ENCODE results near the gene CD47. TPM values are rescaled to one million over a fixed set of nuclear protein-coding genes. Genes with fewer than 3 reads are reported as not detected.

Gene CD47
- total RNA-seq = 259 and 260 TPM in 2 replicates
- total RNA-seq (2013) = 226 TPM
- polyA plus RNA-seq = 86.4 and 157 TPM in 2 replicates
- polyA minus RNA-seq = 60.1 and 69.2 TPM in 2 replicates

DNA sequence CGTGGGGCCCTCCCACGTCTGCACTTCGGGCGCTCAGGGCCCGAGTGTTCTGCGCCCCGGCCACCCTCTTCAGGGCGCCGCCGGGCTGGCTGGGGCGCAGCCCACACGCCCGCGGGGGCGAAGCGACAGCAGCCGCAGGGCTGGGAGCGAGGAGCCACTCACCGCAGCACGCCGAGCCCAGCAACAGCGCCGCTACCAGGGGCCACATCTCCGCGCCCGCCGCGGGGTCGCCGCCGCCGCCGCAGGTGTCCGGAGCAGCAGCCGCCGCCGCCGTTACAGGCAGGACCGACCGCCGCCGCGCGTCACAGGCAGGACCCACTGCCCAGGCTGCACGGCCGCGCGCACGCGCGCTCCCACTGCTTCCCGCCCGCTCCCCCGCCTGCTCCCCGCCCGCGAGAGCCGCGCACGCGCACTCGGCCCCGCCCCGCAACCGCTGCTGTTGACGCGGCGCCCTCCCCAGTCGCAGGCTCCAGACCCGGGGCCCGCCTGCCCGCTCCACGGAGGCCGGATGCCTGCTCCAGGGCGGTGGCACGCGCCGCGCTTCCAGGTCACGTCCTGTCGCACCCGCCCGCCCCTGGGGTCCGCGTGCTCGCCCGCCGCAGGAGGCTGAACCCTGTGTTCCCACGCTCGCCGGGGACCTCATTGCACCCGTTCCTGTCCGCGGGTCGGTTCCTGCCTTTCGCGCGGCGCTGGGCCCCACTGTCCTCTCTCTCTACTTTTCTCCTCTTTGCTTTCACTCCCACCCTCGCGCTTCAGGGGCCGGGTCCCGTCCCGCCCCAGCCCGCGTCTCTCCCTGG is at the start of gene CD47:
Gene CD47 (minus strand): TSS at position 331 of the 797 bp plus-strand sequence. CDS start 123 bp downstream, at position 208.
- peak; percentile 76 for ATAC-seq (ENCODE audit: low read depth)
- under 1% methylated on average over 106 of the region's 106 CpGs for WGBS (ENCODE audit: insufficient coverage)
- Histone ChIP-seq H3K9ac (ENCODE audit: low read length) (peak within 1 kb of the TSS; percentile 97), H2AFZ (ENCODE audit: insufficient read depth, low read depth, low read length, poor library complexity, severe bottlenecking) (peak within 1 kb of the TSS; percentile 81), H3K4me2 (replicated peaks; ENCODE audit: low read depth, low read length, poor library complexity, severe bottlenecking) (peak within 1 kb of the TSS; percentile 90), H3K79me2 (ENCODE audit: control insufficient read depth, insufficient read depth, low read length) (peaks cover 56% of the 10 kb centered on the region), H3K4me3 (ENCODE audit: control extremely low read depth in 1 of 5, extremely low read depth in 1 of 5, insufficient read depth in 1 of 5, low read depth in 2 of 5, low read length in 4 of 5) (peak within 1 kb of the TSS; percentile 76 to 98 (median 96)), H4K20me1 (ENCODE audit: control insufficient read depth, insufficient read depth, low read length, poor library complexity, severe bottlenecking) (peaks cover 3% of the 10 kb centered on the region), H3K9me3 (ENCODE audit: control extremely low read depth in 1 of 3, control insufficient read depth in 2 of 3, insufficient read depth in 1 of 3, low read length in 2 of 3) (peaks cover 0 to 6% (median 0%) of the 10 kb centered on the region in 3 donors), H3K27me3 (replicated peaks in 1 of 4; ENCODE audit: control extremely low read depth in 1 of 4, control insufficient read depth in 3 of 4, insufficient read depth in 4 of 4, low read length in 3 of 4) (no peaks in the 10 kb centered on the region), H3K4me1 (ENCODE audit: control insufficient read depth in 2 of 2, insufficient read depth in 2 of 2, low read length in 2 of 2) (peaks cover 35 to 40% of the 10 kb centered on the region in 2 donors), H3K27ac (ENCODE audit: low read length in 2 of 2) (peak within 1 kb of the TSS; percentile 89 to 97), H3K36me3 (replicated peaks in 1 of 2; ENCODE audit: control extremely low read depth in 1 of 2, control insufficient read depth in 1 of 2, extremely low read depth in 1 of 2, insufficient read depth in 2 of 2, low read length in 1 of 2) (peaks cover under 1 to 6% of the 10 kb centered on the region in 2 experiments)
- H3K27me3 Mint-ChIP-seq = no peaks in the 10 kb centered on the region
- CTCF ChIA-PET = interaction anchor here (1.9 to 2.5 kb wide), 2 partner anchors 10 to 36 kb away, joined by 4 to 16 read pairs; no protein-coding TSS in a partner anchor
- no peak for TF ChIP-seq EZH2 (IDR thresholded peaks at IDR 0.05; ENCODE audit: borderline replicate concordance, insufficient read depth, low read depth, low read length, poor library complexity, severe bottlenecking)
- TF ChIP-seq, protein P1, sequence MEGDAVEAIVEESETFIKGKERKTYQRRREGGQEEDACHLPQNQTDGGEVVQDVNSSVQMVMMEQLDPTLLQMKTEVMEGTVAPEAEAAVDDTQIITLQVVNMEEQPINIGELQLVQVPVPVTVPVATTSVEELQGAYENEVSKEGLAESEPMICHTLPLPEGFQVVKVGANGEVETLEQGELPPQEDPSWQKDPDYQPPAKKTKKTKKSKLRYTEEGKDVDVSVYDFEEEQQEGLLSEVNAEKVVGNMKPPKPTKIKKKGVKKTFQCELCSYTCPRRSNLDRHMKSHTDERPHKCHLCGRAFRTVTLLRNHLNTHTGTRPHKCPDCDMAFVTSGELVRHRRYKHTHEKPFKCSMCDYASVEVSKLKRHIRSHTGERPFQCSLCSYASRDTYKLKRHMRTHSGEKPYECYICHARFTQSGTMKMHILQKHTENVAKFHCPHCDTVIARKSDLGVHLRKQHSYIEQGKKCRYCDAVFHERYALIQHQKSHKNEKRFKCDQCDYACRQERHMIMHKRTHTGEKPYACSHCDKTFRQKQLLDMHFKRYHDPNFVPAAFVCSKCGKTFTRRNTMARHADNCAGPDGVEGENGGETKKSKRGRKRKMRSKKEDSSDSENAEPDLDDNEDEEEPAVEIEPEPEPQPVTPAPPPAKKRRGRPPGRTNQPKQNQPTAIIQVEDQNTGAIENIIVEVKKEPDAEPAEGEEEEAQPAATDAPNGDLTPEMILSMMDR (IDR thresholded peaks at IDR 0.05) = no peak
- peak; percentile 96 for DNase-seq
- intact Hi-C loops (cut with micrococcal nuclease) = loop anchor here (1.0 to 2.0 kb wide), 5 partner anchors 10 to 316 kb away; partner anchors contain the start of gene IFT57
- H3K9me3 Mint-ChIP-seq (ENCODE audit: insufficient read depth) = no peaks in the 10 kb centered on the region
- H3K27ac Mint-ChIP-seq = peak within 1 kb of the TSS; percentile 99
- H3K4me3 Mint-ChIP-seq = peak within 1 kb of the TSS; percentile 99
- POLR2A ChIA-PET = interaction anchor here (0.9 to 5.0 kb wide), 5 partner anchors 31 to 132 kb away, joined by 3 to 40 read pairs (median 5); no protein-coding TSS in a partner anchor
- H3K4me1 Mint-ChIP-seq = peaks cover 25% of the 10 kb centered on the region
